ENCODE results near the gene TIMELESS. TPM values are rescaled to one million over a fixed set of nuclear protein-coding genes. Genes with fewer than 3 reads are reported as not detected.
A peak's percentile ranks its signal among the peaks of the same experiment; 100 is the strongest.

TIMELESS gene
- total and polyA plus RNA-seq, 9 of the 15 experiments (the other 6 are each of a cell fraction or from before 2014, with no cell fraction given): 11.9 to 59.2 (median 35.8) TPM

DNA sequence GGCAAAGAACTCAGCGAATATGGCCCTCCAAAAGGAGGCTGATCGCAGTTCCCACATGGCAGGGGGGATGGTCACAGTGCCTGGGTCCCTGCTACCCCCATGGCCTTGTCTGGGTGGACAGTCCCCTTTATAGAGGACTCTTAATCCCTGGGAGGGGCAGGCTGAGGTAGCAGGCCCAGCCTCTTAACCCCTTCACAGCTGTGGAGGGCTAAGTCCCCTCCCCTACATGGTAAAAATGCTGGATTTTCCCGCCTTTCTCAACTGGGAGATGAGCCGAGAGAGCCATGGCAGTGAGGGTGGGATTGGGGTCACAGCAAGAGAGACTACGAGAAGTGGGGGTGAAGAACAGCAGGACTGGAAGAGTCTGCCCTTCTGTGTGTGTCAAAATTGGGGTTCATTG, 5.3 kb upstream of the TIMELESS start, which contains the start of gene MIP:
Gene MIP, minus strand, starts transcription at position 101 of the 400 bp plus-strand sequence. Its CDS starts 44 bp downstream, at position 57.
- DNase-seq (ENCODE audit: extremely low read depth in 1 of 4, low spot score in 3 of 4) (no peak), ATAC-seq (no peak), FAIRE-seq (no peak)
- H2AFZ ChIP-seq (ENCODE audit: low read depth, low read length): peak within 1 kb of the TSS; percentile 61
- POLR2A ChIA-PET: interaction anchor here (0.7 to 1.5 kb wide), 4 partner anchors 9 to 1991 kb away, joined by 3 to 5 read pairs (median 4); no protein-coding TSS in a partner anchor
- CTCF ChIA-PET (ENCODE audit: low intra/inter-chr PET ratio): no interaction called here
- peaks cover 6 to 11% of the 10 kb centered on the region in 2 experiments; a peak in 2 of 5 replicates for H3K4me1 ChIP-seq (replicated peaks in 1 of 2; ENCODE audit: control insufficient read depth in 2 of 2, insufficient read depth in 2 of 2, low read length in 2 of 2)
- H3K4me3 ChIP-seq: no peak within 1 kb of the TSS
- H3K9me3 ChIP-seq (replicated peaks; ENCODE audit: control insufficient read depth, insufficient read depth, low read depth, low read length): no peaks in the 10 kb centered on the region
- no peaks in the 10 kb centered on the region for H4K20me1 ChIP-seq (replicated peaks; ENCODE audit: control insufficient read depth, insufficient read depth, low read length)
- WGBS (ENCODE audit: insufficient coverage, low coverage, missing lambda C conversion rate): 55% methylated on average over 5 of the region's 5 CpGs
- H3K27ac ChIP-seq (ENCODE audit: extremely low read depth, low read depth, low read length): no peak within 1 kb of the TSS
- BruUV-seq (replicated peaks): no TSS peak
- in situ Hi-C loops (cut with MboI): no loop called here
- no peaks in the 10 kb centered on the region for H3K27me3 ChIP-seq (ENCODE audit: control insufficient read depth in 2 of 2, insufficient read depth in 2 of 2, low read length in 2 of 2)
- H3K4me2 ChIP-seq (ENCODE audit: insufficient read depth, low read length): no peak within 1 kb of the TSS
- TF ChIP-seq SP1 (CRISPR knock-in tag; IDR thresholded peaks at IDR 0.05) (no peak), E2F6 (IDR thresholded peaks at IDR 0.05; ENCODE audit: borderline replicate concordance in 1 of 2, extremely low read depth in 1 of 2, insufficient read depth in 1 of 2, insufficient read length in 1 of 2, low read depth in 1 of 2, low read length in 1 of 2, poor library complexity in 1 of 2, severe bottlenecking in 1 of 2) (peak in 1 of 2 experiments; percentile 36)
- no peaks in the 10 kb centered on the region for H3K9me1 ChIP-seq (ENCODE audit: control insufficient read depth, insufficient read depth, low read length)
- no peaks in the 10 kb centered on the region for H3K79me2 ChIP-seq (ENCODE audit: control insufficient read depth, insufficient read depth, low read length)
- no peaks in the 10 kb centered on the region for H3K36me3 ChIP-seq (ENCODE audit: control insufficient read depth, insufficient read depth, low read length)
- H3K9ac ChIP-seq (ENCODE audit: insufficient read depth in 1 of 2, low read depth in 2 of 2, low read length in 2 of 2): peak within 1 kb of the TSS in 1 of 2 experiments; percentile 73; a peak in 2 of 4 replicates
- intact Hi-C loops (cut with micrococcal nuclease): no loop called here

- WGBS (ENCODE audit: insufficient coverage, low coverage, missing lambda C conversion rate): 50% methylated on average over 3 of the region's 5 CpGs
- peak overlapping the region; percentile 80 for H2AFZ ChIP-seq (ENCODE audit: low read depth, low read length)
- H3K4me3 ChIP-seq: no peak overlapping the region
- ATAC-seq: no peak
- POLR2A ChIA-PET: interaction anchor here (0.6 to 2.8 kb wide), 5 partner anchors 9 to 107 kb away, joined by 3 to 9 read pairs (median 6); partner anchors contain the start of gene STAT2
- peaks cover 25% of the 10 kb centered on the region for H3K79me2 ChIP-seq (ENCODE audit: control insufficient read depth, insufficient read depth, low read length)
- in situ Hi-C loops (cut with MboI) (no loop called here), intact Hi-C loops (cut with micrococcal nuclease) (no loop called here)
- H3K9me3 ChIP-seq (replicated peaks; ENCODE audit: control insufficient read depth, insufficient read depth, low read depth, low read length): no peaks in the 10 kb centered on the region
- no peak for FAIRE-seq
- no peak overlapping the region for H3K4me2 ChIP-seq (ENCODE audit: insufficient read depth, low read length)
- no peak for TF ChIP-seq ETV1 (tag; conservative IDR thresholded peaks at IDR 0.05; ENCODE audit: low read depth)
- TF ChIP-seq MEIS2 (IDR thresholded peaks at IDR 0.05; ENCODE audit: partially characterized antibody): no peak
- TF ChIP-seq ZNF354B (CRISPR knock-in tag; IDR thresholded peaks at IDR 0.05): no peak
- no peak for TF ChIP-seq KDM2B (CRISPR knock-in tag; IDR thresholded peaks at IDR 0.05)
- peaks cover 10% of the 10 kb centered on the region; the same call in 2 of the 3 replicates for H3K36me3 ChIP-seq (ENCODE audit: control insufficient read depth, insufficient read depth, low read length)
- peak overlapping the region in 1 of 2 experiments; percentile 16; a peak in 1 of 4 replicates for H3K9ac ChIP-seq (ENCODE audit: insufficient read depth in 1 of 2, low read depth in 2 of 2, low read length in 2 of 2)
- H3K9me1 ChIP-seq (ENCODE audit: control insufficient read depth, insufficient read depth, low read length): no peaks in the 10 kb centered on the region
- CTCF ChIA-PET (ENCODE audit: low intra/inter-chr PET ratio): no interaction called here
- no peak overlapping the region for H3K27ac ChIP-seq (ENCODE audit: extremely low read depth, low read depth, low read length)
- DNase-seq (ENCODE audit: extremely low read depth in 1 of 4, low spot score in 3 of 4): no peak
- peaks cover 14 to 17% of the 10 kb centered on the region in 2 experiments for H3K4me1 ChIP-seq (replicated peaks in 1 of 2; ENCODE audit: control insufficient read depth in 2 of 2, insufficient read depth in 2 of 2, low read length in 2 of 2)
- no TSS peak for BruUV-seq (replicated peaks)
- H4K20me1 ChIP-seq (replicated peaks; ENCODE audit: control insufficient read depth, insufficient read depth, low read length): no peaks in the 10 kb centered on the region
- no peaks in the 10 kb centered on the region for H3K27me3 ChIP-seq (ENCODE audit: control insufficient read depth in 2 of 2, insufficient read depth in 2 of 2, low read length in 2 of 2)
These were observed 1.9 kb upstream of the TIMELESS start for GRCh38 chr12:56451147-56451546.
